ENCODE data around the gene MIEF2.

DNA sequence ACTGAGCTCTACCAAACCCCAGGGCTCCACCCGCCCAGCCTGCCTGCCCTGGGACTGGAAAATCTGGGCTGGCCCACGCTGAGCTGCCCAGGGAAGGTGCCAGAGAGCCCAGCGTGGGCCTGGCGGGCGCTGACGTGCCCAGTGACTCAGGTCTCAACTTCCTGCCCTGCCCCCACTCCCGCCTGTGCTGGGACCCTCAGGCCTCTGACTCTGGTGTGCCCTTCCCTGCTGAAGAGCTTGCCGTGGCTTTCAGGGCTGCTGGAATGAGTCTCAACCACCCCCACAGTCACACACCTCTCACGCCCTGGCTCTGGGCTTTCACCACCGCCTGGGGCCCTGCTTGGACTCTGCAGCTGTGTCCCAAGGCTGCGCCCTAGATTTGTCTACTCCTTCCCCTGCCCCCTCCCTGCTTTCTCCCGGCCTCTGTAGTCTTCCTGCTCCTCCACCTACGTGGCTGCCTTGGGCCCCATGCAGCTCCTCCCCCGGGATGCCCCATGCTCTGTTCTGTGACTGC is 24.7 kb upstream of the MIEF2 start:
- no peak for TF ChIP-seq EZH2 (IDR thresholded peaks at IDR 0.05; ENCODE audit: insufficient read depth, poor library complexity, severe bottlenecking)
- TF ChIP-seq EZH2phosphoT487 (IDR thresholded peaks at IDR 0.05; ENCODE audit: insufficient read depth, low read depth) = no peak

Measured in GM23248 (cell line).